Skeletal muscle satellite cell (primary cell): ENCODE data around the gene KCTD16.

ENCODE experiments used
- H3K27me3 ChIP-seq: 2 replicates; pipeline ENCODE4 v1.7.0; 2013; ENCODE audit warnings: low read length; ENCODE audit not compliant: control insufficient read depth, insufficient read depth
- H3K36me3 ChIP-seq: 2 replicates; pipeline ENCODE4 v1.7.0; 2013; ENCODE audit warnings: mild to moderate bottlenecking, control low read depth, low read length; ENCODE audit not compliant: insufficient read depth
- H3K4me1 ChIP-seq: 2 replicates; pipeline ENCODE4 v1.7.0; 2013; ENCODE audit warnings: low read length; ENCODE audit not compliant: control insufficient read depth, insufficient read depth
- H3K4me2 ChIP-seq: 2 replicates; pipeline ENCODE4 v1.7.0; 2013; ENCODE audit warnings: mild to moderate bottlenecking, low read length
- H3K4me3 ChIP-seq: 2 replicates; pipeline ENCODE4 v1.7.0; 2013; ENCODE audit warnings: low read length
- H3K9ac ChIP-seq: 2 replicates; pipeline ENCODE4 v1.7.0; 2013; ENCODE audit warnings: mild to moderate bottlenecking, low read depth, low read length, moderate library complexity
- H3K9me3 ChIP-seq: replicated peaks from 2 replicates; pipeline ENCODE4 v1.7.0; 2013; ENCODE audit warnings: mild to moderate bottlenecking, control low read depth, low read length

Gene KCTD16

DNA sequence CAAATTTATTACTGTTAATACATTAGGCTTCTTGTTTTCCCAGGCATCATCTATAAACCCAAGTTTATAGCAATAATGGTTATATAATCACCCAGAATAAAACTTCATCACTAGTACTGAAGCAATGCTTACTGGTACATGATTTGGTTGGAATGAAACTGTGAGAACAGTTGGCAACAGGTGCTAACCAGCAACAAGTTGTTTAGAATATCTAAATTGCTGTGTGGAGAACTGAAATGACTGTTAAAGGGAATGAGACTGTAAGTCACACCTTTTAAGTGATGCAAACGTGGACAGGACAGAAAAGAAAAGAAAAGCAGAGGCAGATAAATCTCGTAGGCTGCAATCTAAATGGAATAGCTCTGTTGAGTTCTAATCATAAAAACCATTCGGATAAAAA, 2.7 kb upstream of the KCTD16 start:
- peaks cover 55% of the 10 kb centered on the region for H3K36me3 ChIP-seq
- no peak overlapping the region for H3K9ac ChIP-seq
- H3K4me2 ChIP-seq, result peak overlapping the region; percentile 83
- peak overlapping the region; percentile 91 for H3K4me3 ChIP-seq
- peaks cover 38% of the 10 kb centered on the region for H3K4me1 ChIP-seq
- H3K9me3 ChIP-seq, result no peaks in the 10 kb centered on the region
- no peaks in the 10 kb centered on the region for H3K27me3 ChIP-seq

DNA sequence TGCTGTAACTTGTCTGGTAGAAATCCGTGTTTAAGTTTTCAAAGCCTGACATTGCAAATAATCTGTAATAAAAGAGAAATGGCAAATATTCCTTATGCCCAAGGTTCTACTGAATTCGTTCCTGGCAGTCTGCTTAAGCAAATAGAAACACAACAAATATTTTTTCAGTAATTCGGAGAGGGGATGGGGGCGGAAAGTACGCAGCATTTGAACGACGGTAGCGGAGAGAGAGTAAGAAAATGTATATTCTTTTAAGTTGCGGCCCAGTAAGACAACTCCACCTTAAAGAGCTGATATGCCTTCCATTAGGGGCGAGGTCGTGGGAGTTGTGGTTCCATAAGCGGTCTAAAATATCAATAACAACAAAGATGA, 783 bp upstream of the KCTD16 start:
- Histone ChIP-seq H3K4me1 (peaks cover 35% of the 10 kb centered on the region), H3K27me3 (no peaks in the 10 kb centered on the region), H3K4me2 (peak overlapping the region; percentile 83), H3K9me3 (no peaks in the 10 kb centered on the region), H3K9ac (peak overlapping the region; percentile 93), H3K4me3 (peak overlapping the region; percentile 91), H3K36me3 (peaks cover 37% of the 10 kb centered on the region)

DNA sequence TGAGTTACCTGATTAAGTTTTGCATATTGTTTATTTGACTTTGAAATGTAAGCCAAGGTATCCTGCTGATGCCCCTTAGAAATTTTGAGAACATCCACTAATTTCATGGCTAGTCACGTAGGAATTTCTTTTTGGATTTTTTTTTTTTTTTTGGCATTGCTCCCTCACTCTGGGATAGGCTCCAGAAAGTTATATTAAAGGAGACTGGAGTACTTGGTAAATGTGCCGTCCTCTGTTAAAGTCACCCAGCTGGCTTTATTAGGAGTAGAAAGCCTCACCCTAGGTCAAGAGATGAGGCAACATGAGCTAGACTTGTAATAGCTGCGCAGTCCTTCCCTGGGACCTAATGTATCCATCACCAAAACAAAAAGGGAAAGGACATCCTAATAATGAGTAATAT, 3.1 kb downstream of the KCTD16 start:
- Histone ChIP-seq H3K36me3 (peaks cover 2% of the 10 kb centered on the region), H3K4me3 (no peak overlapping the region), H3K27me3 (no peaks in the 10 kb centered on the region), H3K9me3 (no peaks in the 10 kb centered on the region), H3K4me2 (no peak overlapping the region), H3K9ac (no peak overlapping the region), H3K4me1 (peaks cover 11% of the 10 kb centered on the region)

DNA sequence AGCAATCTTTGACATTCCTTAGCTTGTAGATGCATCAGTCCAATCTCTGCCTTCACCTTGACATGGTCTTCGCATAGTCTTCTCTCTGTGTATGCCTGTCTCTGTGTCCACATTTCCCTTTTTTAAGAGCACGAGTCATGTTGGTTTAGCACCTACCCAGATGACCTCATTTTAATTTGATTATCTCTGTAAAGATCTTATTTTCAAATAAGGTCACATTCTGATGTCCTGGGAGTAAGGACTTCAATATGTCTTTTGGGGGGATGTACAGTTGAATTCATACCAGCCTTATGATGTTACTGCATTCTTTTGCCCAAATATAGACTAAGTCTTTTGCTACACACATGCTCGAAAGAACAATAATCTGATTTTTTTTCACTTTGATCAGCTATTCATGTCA, 6.9 kb downstream of the KCTD16 start:
- no peaks in the 10 kb centered on the region for H3K9me3 ChIP-seq
- no peaks in the 10 kb centered on the region for H3K27me3 ChIP-seq
- peaks cover under 1% of the 10 kb centered on the region for H3K4me1 ChIP-seq
- no peak overlapping the region for H3K9ac ChIP-seq
- H3K36me3 ChIP-seq, result no peaks in the 10 kb centered on the region
- no peak overlapping the region for H3K4me2 ChIP-seq
- H3K4me3 ChIP-seq, result no peak overlapping the region

DNA sequence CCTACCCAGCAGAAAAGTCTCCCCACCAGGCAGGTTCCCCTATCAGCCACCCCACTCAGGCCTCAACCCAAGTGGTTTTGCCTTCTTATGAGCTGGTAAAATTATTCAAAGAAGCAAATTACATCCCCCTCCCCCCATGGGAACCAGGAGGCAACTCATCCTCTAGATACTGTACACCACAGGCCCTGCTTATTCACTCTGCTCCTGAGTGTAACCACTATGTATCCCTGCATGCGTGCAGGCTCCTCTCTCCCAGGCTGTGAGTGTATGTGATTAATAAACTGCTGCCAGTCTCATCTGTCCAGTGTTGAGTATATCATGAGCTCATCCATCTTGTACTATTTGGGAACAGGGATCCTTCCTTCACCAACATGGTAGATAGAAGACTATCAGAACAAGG, 8.6 kb downstream of the KCTD16 start:
- Histone ChIP-seq H3K36me3 (no peaks in the 10 kb centered on the region), H3K9ac (no peak overlapping the region), H3K9me3 (no peaks in the 10 kb centered on the region)

GRCh38 chr5:144183254-144183889, 12.7 kb downstream of the KCTD16 start:
- peak overlapping the region; percentile 15 for H3K4me2 ChIP-seq
- no peaks in the 10 kb centered on the region for H3K9me3 ChIP-seq
- no peak overlapping the region for H3K4me3 ChIP-seq
- no peaks in the 10 kb centered on the region for H3K36me3 ChIP-seq
- H3K4me1 ChIP-seq, result peaks cover 18% of the 10 kb centered on the region
- H3K27me3 ChIP-seq, result no peaks in the 10 kb centered on the region
- H3K9ac ChIP-seq, result no peak overlapping the region

More for the DNA sequence above, 8.6 kb downstream of the KCTD16 start:
- peaks cover 6% of the 10 kb centered on the region for H3K4me1 ChIP-seq
- no peak overlapping the region for H3K4me3 ChIP-seq
- H3K4me2 ChIP-seq, result no peak overlapping the region
- no peaks in the 10 kb centered on the region for H3K27me3 ChIP-seq

DNA sequence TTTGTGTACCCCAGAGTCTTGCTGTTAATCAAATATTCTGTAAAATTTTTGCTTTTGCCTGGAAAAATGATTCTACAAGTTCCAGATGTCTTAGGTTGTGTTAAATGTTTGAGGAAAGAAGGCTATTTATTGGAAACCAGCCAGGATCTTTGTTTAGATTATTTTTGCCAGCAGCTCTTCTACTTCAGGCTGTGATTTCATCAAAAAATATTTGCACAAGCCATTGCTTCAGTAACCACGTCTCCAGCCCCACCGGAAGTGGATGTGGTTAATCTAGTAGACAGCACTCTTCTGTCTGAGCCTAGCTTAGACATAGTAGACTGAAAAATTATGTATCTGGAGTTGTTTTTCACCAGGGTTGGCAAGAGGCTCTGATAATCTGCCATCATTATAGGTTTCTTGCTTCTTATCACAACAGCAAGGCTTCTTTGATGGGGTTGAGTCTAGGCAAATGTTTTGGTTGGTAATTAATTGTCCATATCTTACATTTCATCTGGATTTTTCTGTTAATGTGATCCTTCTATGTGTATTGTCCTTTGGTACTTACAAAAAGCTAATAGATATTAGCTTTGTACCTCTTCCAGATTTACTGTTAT, 17.1 kb downstream of the KCTD16 start:
- H3K36me3 ChIP-seq, result no peaks in the 10 kb centered on the region
- H3K4me1 ChIP-seq, result peaks cover 47% of the 10 kb centered on the region
- peak overlapping the region; percentile 41 for H3K9ac ChIP-seq
- H3K9me3 ChIP-seq, result no peaks in the 10 kb centered on the region
- H3K4me2 ChIP-seq, result peak overlapping the region; percentile 16
- no peak overlapping the region for H3K4me3 ChIP-seq
- H3K27me3 ChIP-seq, result no peaks in the 10 kb centered on the region

DNA sequence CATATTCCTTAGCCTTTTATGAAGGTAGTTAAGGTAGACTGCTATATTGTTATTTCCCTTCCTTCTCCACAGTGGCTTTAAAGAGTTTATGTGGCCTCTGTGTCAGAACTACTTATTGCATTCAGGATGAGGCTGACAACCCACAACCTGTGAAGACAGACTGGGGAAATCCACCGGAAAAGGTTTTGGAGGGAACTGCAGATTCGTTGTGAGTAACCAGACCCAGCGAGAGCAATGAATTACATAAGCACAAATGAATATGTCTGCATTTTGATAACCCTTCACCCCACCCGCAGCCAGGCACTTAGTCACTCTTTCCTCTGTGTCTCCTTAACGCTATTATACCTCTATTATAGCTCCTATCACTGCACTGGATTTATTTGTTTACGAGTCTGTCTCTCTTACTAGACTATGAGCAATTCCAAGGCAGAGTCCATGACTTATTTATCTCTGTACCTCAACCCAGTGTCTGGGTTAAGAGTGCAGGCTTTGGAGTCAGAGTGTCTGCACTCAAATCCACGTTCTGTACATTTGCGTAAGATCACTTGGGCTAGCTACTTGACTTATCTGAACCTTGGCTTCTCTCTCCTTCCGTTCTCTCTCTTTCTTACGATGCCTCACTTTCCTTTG, 19.2 kb downstream of the KCTD16 start:
- Histone ChIP-seq H3K36me3 (no peaks in the 10 kb centered on the region), H3K27me3 (no peaks in the 10 kb centered on the region), H3K9me3 (no peaks in the 10 kb centered on the region), H3K9ac (no peak overlapping the region), H3K4me1 (peaks cover 44% of the 10 kb centered on the region), H3K4me3 (no peak overlapping the region), H3K4me2 (peak overlapping the region; percentile 29)

GRCh38 chr5:144191531-144191930, 20.9 kb downstream of the KCTD16 start:
- peak overlapping the region; percentile 63 for H3K4me2 ChIP-seq
- H3K36me3 ChIP-seq, result no peaks in the 10 kb centered on the region
- H3K4me1 ChIP-seq, result peaks cover 57% of the 10 kb centered on the region
- H3K9me3 ChIP-seq, result no peaks in the 10 kb centered on the region
- H3K9ac ChIP-seq, result no peak overlapping the region
- H3K27me3 ChIP-seq, result no peaks in the 10 kb centered on the region
- no peak overlapping the region for H3K4me3 ChIP-seq

DNA sequence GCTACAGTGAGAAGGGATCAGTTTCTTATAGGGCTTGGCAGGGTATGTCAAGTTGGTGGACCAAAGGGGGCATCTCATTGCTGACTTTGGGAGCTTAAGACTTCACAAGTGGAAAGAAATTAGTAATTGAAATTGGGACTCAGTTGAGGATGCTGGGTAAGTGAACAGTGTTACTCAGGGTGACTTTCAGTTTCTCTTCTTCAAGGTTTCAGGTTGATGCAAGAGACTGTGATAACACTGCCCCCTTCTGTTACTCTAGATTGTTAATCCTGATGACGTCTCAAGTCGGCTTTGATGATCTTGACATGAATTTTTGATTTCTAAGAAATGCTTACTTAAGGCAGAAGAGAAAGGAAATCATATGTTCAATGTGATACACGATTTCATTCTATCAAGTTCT, 21.3 kb downstream of the KCTD16 start:
- peaks cover 57% of the 10 kb centered on the region for H3K4me1 ChIP-seq
- H3K9me3 ChIP-seq, result no peaks in the 10 kb centered on the region
- no peaks in the 10 kb centered on the region for H3K36me3 ChIP-seq
- no peaks in the 10 kb centered on the region for H3K27me3 ChIP-seq
- H3K4me2 ChIP-seq, result peak overlapping the region; percentile 63
- H3K9ac ChIP-seq, result no peak overlapping the region
- no peak overlapping the region for H3K4me3 ChIP-seq

DNA sequence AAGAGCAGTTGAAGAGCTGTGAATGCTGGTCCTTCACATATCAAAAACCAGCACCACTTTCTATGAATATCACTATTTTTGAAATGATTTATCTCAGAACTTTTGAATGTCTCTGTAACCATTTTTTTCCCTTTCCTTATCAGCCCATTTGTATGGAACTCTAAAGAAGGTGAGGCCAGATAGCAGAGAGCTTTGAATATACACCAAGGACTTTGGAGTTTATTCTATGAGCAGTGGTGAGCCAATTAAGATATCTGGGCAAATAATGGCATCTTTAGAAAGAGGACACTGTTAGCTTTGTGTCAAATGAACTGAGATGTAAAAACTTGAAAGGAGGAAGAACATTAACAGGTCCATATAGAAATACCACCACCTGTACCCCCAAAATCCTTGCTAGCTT, 22.0 kb downstream of the KCTD16 start:
- Histone ChIP-seq H3K9ac (no peak overlapping the region), H3K4me1 (peaks cover 51% of the 10 kb centered on the region), H3K27me3 (no peaks in the 10 kb centered on the region), H3K36me3 (no peaks in the 10 kb centered on the region), H3K4me2 (no peak overlapping the region), H3K9me3 (no peaks in the 10 kb centered on the region), H3K4me3 (no peak overlapping the region)

- Histone ChIP-seq H3K9ac (no peak overlapping the region), H3K4me2 (no peak overlapping the region), H3K36me3 (no peaks in the 10 kb centered on the region), H3K27me3 (no peaks in the 10 kb centered on the region), H3K4me1 (peaks cover 49% of the 10 kb centered on the region), H3K4me3 (no peak overlapping the region), H3K9me3 (no peaks in the 10 kb centered on the region)
These were observed 23.5 kb downstream of the KCTD16 start for GRCh38 chr5:144194144-144194543.
